ENCODE results near the gene TAP2. TPM values are rescaled to one million over a fixed set of nuclear protein-coding genes. Genes with fewer than 3 reads are reported as not detected.

The TAP2 gene
- polyA plus RNA-seq (2011; rRNA removed): 15.3 and 15.4 TPM in 2 replicates
- polyA minus RNA-seq (2011; rRNA and poly(A)+ RNA removed): 39.9 and 55.3 TPM in 2 replicates

GRCh38 chr6:32838114-32838958 lies at the start of gene TAP2:
Gene TAP2 (minus strand): TSS chr6:32838739. CDS start chr6:32838233, 506 bp downstream.
- peak; percentile 96 for TF ChIP-seq CTCF (IDR thresholded peaks at IDR 0.05; ENCODE audit: low read depth, low read length)
- no peaks in the 10 kb centered on the region for H3K27me3 ChIP-seq (ENCODE audit: control insufficient read depth, insufficient read depth, low read length)
- peak; percentile 74 for DNase-seq (ENCODE audit: low read depth, low spot score)
- no peaks in the 10 kb centered on the region; the same call in 1 of the 2 replicates for H3K9me3 ChIP-seq (ENCODE audit: control insufficient read depth, insufficient read depth, low read length)
- CTCF ChIA-PET: interaction anchor here (0.6 to 6.8 kb wide), 48 partner anchors 9 to 1635 kb away, joined by 3 to 271 read pairs (median 5); partner anchors contain the start of genes BRD2, HLA-DMA, PSMB9 and TAP1
- H3K27ac ChIP-seq (ENCODE audit: low read depth, low read length): peak within 1 kb of the TSS; percentile 92
- POLR2A ChIA-PET: interaction anchor here (0.6 to 2.2 kb wide), 8 partner anchors 12 to 709 kb away, joined by 3 to 25 read pairs (median 5); partner anchors contain the start of genes FKBPL, PSMB9 and TAP1
- peak within 1 kb of the TSS; percentile 92 for H3K4me3 ChIP-seq (ENCODE audit: low read depth, low read length)

- H3K27ac ChIP-seq (ENCODE audit: low read depth, low read length): no peak overlapping the region
- H3K9me3 ChIP-seq (ENCODE audit: control insufficient read depth, insufficient read depth, low read length): no peaks in the 10 kb centered on the region
- no peak for DNase-seq (ENCODE audit: low read depth, low spot score)
- no peaks in the 10 kb centered on the region for H3K27me3 ChIP-seq (ENCODE audit: control insufficient read depth, insufficient read depth, low read length)
- POLR2A ChIA-PET: interaction anchor here (2.6 kb wide), 1 partner anchor 84 kb away, joined by 19 read pairs; no protein-coding TSS in a partner anchor
- TF ChIP-seq CTCF (IDR thresholded peaks at IDR 0.05; ENCODE audit: low read depth, low read length): no peak
- H3K4me3 ChIP-seq (ENCODE audit: low read depth, low read length): no peak overlapping the region
- CTCF ChIA-PET: interaction anchor here (0.9 to 7.1 kb wide), 4 partner anchors 20 to 97 kb away, joined by 3 to 72 read pairs (median 8); partner anchors contain the start of gene HLA-DMA
Observed at GRCh38 chr6:32887616-32888015, 49.1 kb upstream of the TAP2 start.

- H3K4me3 ChIP-seq (ENCODE audit: low read depth, low read length): no peak overlapping the region
- TF ChIP-seq CTCF (IDR thresholded peaks at IDR 0.05; ENCODE audit: low read depth, low read length): no peak
- ChIA-PET POLR2A (interaction anchor here (0.6 to 2.6 kb wide), 4 partner anchors 85 to 362 kb away, joined by 3 to 19 read pairs (median 4); no protein-coding TSS in a partner anchor), CTCF (interaction anchor here (0.9 to 7.1 kb wide), 30 partner anchors 8 to 362 kb away, joined by 3 to 147 read pairs (median 6); partner anchors contain the start of genes BRD2, HLA-DMA and TAP2)
- DNase-seq (ENCODE audit: low read depth, low spot score): peak; percentile 79
- no peaks in the 10 kb centered on the region for H3K27me3 ChIP-seq (ENCODE audit: control insufficient read depth, insufficient read depth, low read length)
- no peak overlapping the region for H3K27ac ChIP-seq (ENCODE audit: low read depth, low read length)
- no peaks in the 10 kb centered on the region for H3K9me3 ChIP-seq (ENCODE audit: control insufficient read depth, insufficient read depth, low read length)
Observed at GRCh38 chr6:32886681-32887383, 48.3 kb upstream of the TAP2 start.

GRCh38 chr6:32885698-32886286 lies 47.3 kb upstream of the TAP2 start:
- CTCF ChIA-PET: interaction anchor here (0.5 to 7.1 kb wide), 47 partner anchors 8 to 432 kb away, joined by 3 to 147 read pairs (median 5); partner anchors contain the start of genes BRD2, HLA-DMA, TAP2 and ZBTB22
- POLR2A ChIA-PET: interaction anchor here (0.7 to 2.6 kb wide), 3 partner anchors 86 to 363 kb away, joined by 3 to 19 read pairs (median 3); no protein-coding TSS in a partner anchor
- no peak overlapping the region for H3K4me3 ChIP-seq (ENCODE audit: low read depth, low read length)
- H3K27me3 ChIP-seq (ENCODE audit: control insufficient read depth, insufficient read depth, low read length): peaks cover 2% of the 10 kb centered on the region
- no peak overlapping the region for H3K27ac ChIP-seq (ENCODE audit: low read depth, low read length)
- no peak for DNase-seq (ENCODE audit: low read depth, low spot score)
- H3K9me3 ChIP-seq (ENCODE audit: control insufficient read depth, insufficient read depth, low read length): no peaks in the 10 kb centered on the region
- TF ChIP-seq CTCF (IDR thresholded peaks at IDR 0.05; ENCODE audit: low read depth, low read length): peak; percentile 63

All from AG04450 (cell line).